PC-3 (cell line): Measurements from ENCODE around the gene UFD1. TPM values are rescaled to one million over a fixed set of nuclear protein-coding genes. Genes with fewer than 3 reads are reported as not detected.

Source experiments
- ATAC-seq: fragments of 200-7000 bp; cut with Tn5 transposase; 2 replicates; pipeline ENCODE4 v1.9.1; 2020; ENCODE audit warnings: mild to moderate bottlenecking, moderate library complexity
- BruUV-seq: library from RNA; stranded (reverse); fragments of 400-500 nt; replicated peaks from 2 replicates; lab custom pipeline; 2021; lab: Mats Ljungman, UMichigan
- CTCF ChIA-PET: fragments of 300-600 bp; sonication (Branson Sonifier 250); formaldehyde crosslinking; loops from one replicate; lab custom pipeline; 2022; ENCODE audit warnings: antibody characterized with exemption; lab: Charles Lee
- POLR2A ChIA-PET: fragments of 300-600 bp; sonication (Branson Sonifier 250); formaldehyde crosslinking; loops from one replicate; lab custom pipeline; 2022; ENCODE audit warnings: antibody characterized with exemption; ENCODE audit not compliant: unreplicated experiment; lab: Charles Lee
- DNase-seq: peaks from one replicate; pipeline ENCODE4 v3.0.0-alpha.2; 2015
- H2AFZ ChIP-seq: fragments of 300-600 bp; sonication (generic); 2 replicates; pipeline ENCODE4 v1.6.0; 2016; ENCODE audit warnings: antibody characterized with exemption, low read length
- H3F3A ChIP-seq: fragments of 300-600 bp; sonication (generic); one replicate; pipeline ENCODE4 v1.6.0; 2017; ENCODE audit warnings: antibody characterized with exemption, low read length, control low read depth, mild to moderate bottlenecking; ENCODE audit not compliant: unreplicated experiment
- H3K27ac ChIP-seq: fragments of 300-600 bp; sonication (generic); 2 replicates; pipeline ENCODE4 v1.5.1; 2016; ENCODE audit warnings: mild to moderate bottlenecking, low read length
- H3K27me3 ChIP-seq: fragments of 300-600 bp; sonication (generic); 2 replicates; pipeline ENCODE4 v1.6.1; 2016; ENCODE audit warnings: low read length, mixed read lengths
- H3K36me3 ChIP-seq: fragments of 300-600 bp; sonication (generic); 2 replicates; pipeline ENCODE4 v1.6.1; 2016; ENCODE audit warnings: low read depth, mixed run types, low read length, mixed read lengths
- H3K4me1 ChIP-seq: fragments of 300-600 bp; sonication (generic); 2 replicates; pipeline ENCODE4 v1.5.1; 2016; ENCODE audit warnings: low read length; ENCODE audit not compliant: insufficient read depth
- H3K4me2 ChIP-seq: fragments of 300-600 bp; sonication (generic); 2 replicates; pipeline ENCODE4 v1.6.0; 2016; ENCODE audit warnings: low read length
- H3K4me3 ChIP-seq: fragments of 300-600 bp; sonication (generic); 2 replicates; pipeline ENCODE4 v1.5.1; 2016; ENCODE audit warnings: mild to moderate bottlenecking, low read length, mixed read lengths
- H3K79me2 ChIP-seq: fragments of 300-600 bp; sonication (generic); 2 replicates; pipeline ENCODE4 v1.6.1; 2017; ENCODE audit warnings: low read length, mixed read lengths
- H3K9ac ChIP-seq: fragments of 300-600 bp; sonication (generic); 2 replicates; pipeline ENCODE4 v1.6.0; 2016; ENCODE audit warnings: mild to moderate bottlenecking, low read length
- H3K9me2 ChIP-seq: fragments of 300-600 bp; sonication (generic); replicated peaks from 2 replicates; pipeline ENCODE4 v1.6.1; 2016; ENCODE audit warnings: mixed run types, low read length, mixed read lengths
- H3K9me3 ChIP-seq: fragments of 300-600 bp; sonication (generic); 2 replicates; pipeline ENCODE4 v1.6.1; 2016; ENCODE audit warnings: low read length, mixed read lengths
- H4K20me1 ChIP-seq: fragments of 300-600 bp; sonication (generic); 2 replicates; pipeline ENCODE4 v1.6.1; 2016; ENCODE audit warnings: low read length, mixed read lengths
- CTCF ChIP-seq: fragments of 300-600 bp; sonication (generic); conservative IDR thresholded peaks from 2 replicates; pipeline ENCODE4 v1.5.1; 2017; ENCODE audit warnings: antibody characterized with exemption, low read depth, mild to moderate bottlenecking, low read length
- EZH2 ChIP-seq: fragments of 300-600 bp; sonication (generic); IDR thresholded peaks from one replicate; pipeline ENCODE4 v1.6.1; 2017; ENCODE audit warnings: antibody characterized with exemption, mild to moderate bottlenecking, low read length; ENCODE audit not compliant: unreplicated experiment
- EZH2phosphoT487 ChIP-seq: fragments of 300-600 bp; sonication (generic); IDR thresholded peaks from 2 replicates; pipeline ENCODE4 v1.6.1; 2018; ENCODE audit warnings: mild to moderate bottlenecking, antibody characterized with exemption, low read length, borderline replicate concordance
- intact Hi-C: fragments of 100-400 bp; cut with micrococcal nuclease; formaldehyde crosslinking; loops from 2 replicates; pipeline ENCODE4 v1.9.0; 2023
- total RNA-seq: library from RNA; depleted of rRNA; stranded (reverse); fragments of >200 nt; gene quantifications from 2 replicates; pipeline ENCODE4 v1.2.3, GENCODE V29; 2014

UFD1 gene
- total RNA-seq, 1 experiment from 2014 or later = 92.6 TPM

- Histone ChIP-seq H3K4me3 (no peak overlapping the region), H3K79me2 (no peaks in the 10 kb centered on the region), H4K20me1 (0 out of 2 replicates have a peak, but pooled peaks cover 3% of the 10 kb centered on the region), H3K9me3 (no peaks in the 10 kb centered on the region), H3K9ac (no peak overlapping the region), H3K27me3 (no peaks in the 10 kb centered on the region), H3K4me1 (no peaks in the 10 kb centered on the region), H3F3A (no peaks in the 10 kb centered on the region), H2AFZ (no peak overlapping the region), H3K9me2 (no peaks in the 10 kb centered on the region), H3K36me3 (peaks cover 23% of the 10 kb centered on the region), H3K4me2 (no peak overlapping the region), H3K27ac (no peak overlapping the region)
- no TSS peak for BruUV-seq
- TF ChIP-seq EZH2phosphoT487 (no peak), EZH2 (no peak), CTCF (no peak)
- DNase-seq (no peak), ATAC-seq (no peak)
- CTCF ChIA-PET = no interaction called here
- intact Hi-C loops = no loop called here
- POLR2A ChIA-PET = no interaction called here
Observed at GRCh38 chr22:19488285-19488684, 9.3 kb upstream of the UFD1 start.

DNA sequence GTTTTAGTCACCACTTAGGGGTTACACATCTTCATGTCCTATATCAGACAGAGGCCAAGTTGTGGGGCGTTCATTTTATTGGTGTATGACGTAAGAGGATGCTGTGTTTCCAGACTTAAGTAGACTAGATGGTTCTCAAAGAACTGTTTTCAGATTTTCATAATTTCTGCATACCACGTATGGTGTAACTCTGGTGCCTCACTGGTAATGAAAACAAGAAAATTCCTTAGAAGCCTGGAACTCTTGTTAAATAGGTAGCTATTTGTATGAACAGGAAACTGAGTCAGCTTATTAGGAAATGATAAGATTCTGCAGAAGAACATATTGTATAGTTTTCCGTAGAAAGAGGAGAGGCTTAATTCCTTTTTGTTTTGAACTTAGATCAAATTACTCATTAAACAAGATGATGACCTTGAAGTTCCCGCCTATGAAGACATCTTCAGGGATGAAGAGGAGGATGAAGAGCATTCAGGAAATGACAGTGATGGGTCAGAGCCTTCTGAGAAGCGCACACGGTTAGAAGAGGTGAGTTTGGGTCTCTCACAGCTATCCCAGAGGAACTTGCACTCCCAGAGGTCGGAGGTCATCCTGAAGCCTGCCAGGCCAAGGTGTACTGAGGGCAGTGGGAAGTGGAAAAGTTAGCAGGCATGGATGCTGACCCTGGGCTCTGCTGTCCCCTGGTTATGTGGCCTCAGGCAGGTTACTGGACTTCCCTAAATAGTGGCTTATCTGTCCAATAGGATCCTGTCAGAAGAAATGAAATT, 4.7 kb upstream of the UFD1 start:
- no peaks in the 10 kb centered on the region for H3K27me3 ChIP-seq
- H3K79me2 ChIP-seq = peaks cover 28% of the 10 kb centered on the region
- H3K27ac ChIP-seq = no peak overlapping the region
- no peak for TF ChIP-seq CTCF
- no peak for TF ChIP-seq EZH2
- no peak for TF ChIP-seq EZH2phosphoT487
- H3K4me1 ChIP-seq = peaks cover 6% of the 10 kb centered on the region; the same call in 1 of the 2 replicates
- no peaks in the 10 kb centered on the region for H4K20me1 ChIP-seq
- H2AFZ ChIP-seq = no peak overlapping the region
- CTCF ChIA-PET = no interaction called here
- H3K4me3 ChIP-seq = no peak overlapping the region
- no peaks in the 10 kb centered on the region for H3F3A ChIP-seq
- POLR2A ChIA-PET = no interaction called here
- DNase-seq (peak; percentile 4), ATAC-seq (no peak)
- BruUV-seq = no TSS peak
- H3K9ac ChIP-seq = no peak overlapping the region
- no peaks in the 10 kb centered on the region for H3K9me2 ChIP-seq
- H3K4me2 ChIP-seq = no peak overlapping the region
- H3K9me3 ChIP-seq = no peaks in the 10 kb centered on the region
- H3K36me3 ChIP-seq = peaks cover 19% of the 10 kb centered on the region; the same call in 1 of the 2 replicates
- intact Hi-C loops = no loop called here

GRCh38 chr22:19482297-19482696, 3.3 kb upstream of the UFD1 start:
- Histone ChIP-seq H3K4me1 (peaks cover 7% of the 10 kb centered on the region; the same call in 1 of the 2 replicates), H4K20me1 (peaks cover 11% of the 10 kb centered on the region), H3K79me2 (peaks cover 42% of the 10 kb centered on the region), H3K27ac (no peak overlapping the region), H3F3A (no peaks in the 10 kb centered on the region), H2AFZ (no peak overlapping the region), H3K4me3 (no peak overlapping the region), H3K27me3 (no peaks in the 10 kb centered on the region), H3K36me3 (peaks cover 19% of the 10 kb centered on the region; the same call in 1 of the 2 replicates), H3K4me2 (no peak overlapping the region), H3K9ac (no peak overlapping the region), H3K9me2 (no peaks in the 10 kb centered on the region), H3K9me3 (no peaks in the 10 kb centered on the region)
- CTCF ChIA-PET = no interaction called here
- ATAC-seq (no peak), DNase-seq (no peak)
- TF ChIP-seq CTCF (no peak), EZH2phosphoT487 (no peak), EZH2 (no peak)
- intact Hi-C loops = no loop called here
- BruUV-seq = no TSS peak
- POLR2A ChIA-PET = no interaction called here
